HG03432 (cell line): Measurements from ENCODE around the gene PTPRN.

Source experiments
- ATAC-seq: cut with Tn5 transposase; IDR thresholded peaks from one replicate; pipeline ENCODE4 v1.9.1; 2021; ENCODE audit warnings: mild to moderate bottlenecking, moderate library complexity; ENCODE audit not compliant: unreplicated experiment

The PTPRN gene

DNA sequence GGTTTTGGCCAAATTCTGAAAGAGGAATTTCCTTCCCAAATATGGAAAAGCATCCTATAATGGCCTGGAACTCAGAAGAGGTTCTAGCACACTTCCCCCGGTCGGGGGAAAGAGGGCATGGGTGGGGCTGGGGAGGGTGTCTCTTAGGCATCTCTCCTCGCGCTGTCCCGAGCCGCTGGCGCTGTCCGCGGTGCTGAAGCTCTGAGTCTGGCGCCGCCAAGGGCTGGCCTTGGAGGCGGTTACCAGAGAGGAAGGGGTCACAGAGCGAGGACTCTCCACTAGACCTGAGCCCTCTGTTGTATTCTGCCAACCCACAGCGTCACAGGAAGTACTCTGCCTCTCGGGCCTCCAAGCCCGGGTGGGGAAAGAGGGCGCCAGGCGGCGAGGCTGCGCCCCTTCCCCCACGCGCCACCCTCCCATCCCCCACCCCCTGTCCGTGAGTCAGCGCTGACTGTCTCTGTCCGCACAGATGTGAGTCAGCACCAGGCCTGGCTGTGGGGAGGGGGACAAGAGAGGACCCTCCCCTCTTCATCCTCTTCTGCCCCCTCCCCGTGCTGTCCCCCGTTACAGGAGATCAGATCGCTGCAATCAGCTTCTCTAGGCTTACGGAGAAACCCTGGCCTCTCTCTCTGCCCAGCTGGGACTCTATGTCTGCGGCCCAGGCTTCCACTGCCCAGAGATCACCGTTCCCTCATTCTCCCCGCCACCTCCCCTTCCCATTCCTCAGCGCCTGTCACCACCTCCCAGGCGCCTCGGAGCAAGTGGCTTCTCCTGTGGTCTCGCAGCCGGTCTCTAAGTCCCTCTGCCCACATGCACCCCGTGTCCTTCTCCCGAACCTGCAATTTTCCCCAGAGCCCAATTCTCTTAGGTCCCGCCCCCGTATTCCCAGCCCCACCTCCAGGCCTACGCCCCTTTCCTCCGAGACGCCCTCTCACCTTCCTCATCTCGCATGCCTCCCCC, 779 bp downstream of the PTPRN start:
- ATAC-seq, result peak; percentile 42

DNA sequence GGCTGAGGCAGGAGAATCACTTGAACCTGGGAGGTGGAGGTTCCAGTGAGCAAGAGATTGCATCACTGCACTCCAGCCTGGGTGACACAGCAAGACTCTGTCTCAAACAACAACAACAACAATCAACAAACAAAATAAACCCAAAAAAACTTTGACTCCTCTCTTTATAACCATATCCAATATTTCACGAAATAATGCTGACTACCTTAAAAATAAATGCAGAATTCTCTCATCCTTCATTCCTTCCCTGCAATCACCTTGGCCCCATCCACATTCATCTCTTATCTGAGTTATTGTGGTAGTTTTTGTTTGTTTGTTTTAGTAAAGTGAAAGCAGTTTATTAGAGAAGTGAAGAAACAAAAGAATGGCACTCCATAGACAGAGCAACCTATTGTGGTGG, 3.2 kb downstream of the PTPRN start:
- ATAC-seq, result no peak

DNA sequence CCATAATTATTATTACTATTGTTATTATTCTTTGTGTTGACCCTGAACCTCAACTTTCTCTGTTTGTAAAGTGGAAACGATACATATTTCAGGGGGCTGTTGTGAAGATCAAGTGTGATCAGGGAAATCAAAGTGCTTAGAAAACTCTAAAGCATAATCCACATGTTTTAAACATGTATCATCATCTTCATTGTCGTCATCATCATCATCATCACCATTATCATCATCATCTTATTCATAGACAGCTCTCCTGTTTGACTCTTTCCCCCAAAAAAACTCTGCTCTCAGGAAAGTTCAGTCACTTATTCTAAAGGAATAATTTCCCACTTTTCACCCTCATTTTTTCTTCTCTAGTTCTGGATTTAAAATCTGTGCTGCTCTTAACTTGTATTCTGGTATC, 5.0 kb downstream of the PTPRN start:
- ATAC-seq, result no peak

DNA sequence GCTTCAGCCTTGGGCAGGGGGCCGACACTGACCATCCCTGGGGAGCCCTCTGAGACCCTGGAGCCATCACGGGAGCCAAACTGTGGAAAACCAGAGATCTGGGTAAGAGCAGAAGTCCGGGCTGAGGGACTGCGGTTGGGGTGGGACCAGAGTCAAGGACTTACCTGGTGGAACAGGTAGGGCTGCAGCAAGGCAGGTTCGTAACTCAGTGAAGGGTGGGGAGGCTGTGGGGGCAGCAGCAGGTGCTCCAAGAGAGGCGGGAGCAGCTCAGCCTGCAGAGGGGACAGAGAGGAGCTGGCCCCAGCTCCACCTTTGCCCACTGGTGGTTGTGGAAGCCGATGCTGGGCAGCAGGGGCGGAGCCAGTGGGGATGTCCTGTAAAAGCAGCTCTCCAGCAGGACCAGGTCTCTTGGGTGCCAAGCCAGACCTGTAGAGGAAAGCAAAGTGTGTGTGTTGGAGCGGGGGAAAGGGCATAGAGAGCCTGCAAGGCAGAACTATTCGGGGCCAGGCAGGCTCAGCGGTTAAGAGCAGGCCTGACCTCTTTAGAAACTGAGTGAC, 6.7 kb downstream of the PTPRN start:
- ATAC-seq, result no peak

DNA sequence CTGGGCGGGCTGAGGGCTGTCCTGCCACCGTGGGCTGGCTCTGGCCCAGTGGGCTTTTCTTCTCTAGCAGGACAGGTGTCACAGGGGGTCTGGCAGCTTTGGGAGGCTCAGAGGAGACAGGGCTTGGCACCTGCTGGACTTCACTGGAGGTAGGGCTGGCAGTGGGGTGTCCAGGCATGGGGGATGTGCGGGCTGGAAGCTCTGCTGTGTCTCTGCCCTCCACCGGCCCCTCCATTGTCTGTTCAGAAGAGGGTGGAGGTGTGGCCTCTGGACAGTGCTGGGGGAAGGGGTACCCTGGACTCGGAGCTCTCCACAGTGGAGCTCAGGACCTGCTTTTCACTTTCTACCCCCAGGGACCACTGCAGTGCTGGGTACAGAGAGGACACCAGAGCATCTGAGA, 9.2 kb downstream of the PTPRN start:
- no peak for ATAC-seq

DNA sequence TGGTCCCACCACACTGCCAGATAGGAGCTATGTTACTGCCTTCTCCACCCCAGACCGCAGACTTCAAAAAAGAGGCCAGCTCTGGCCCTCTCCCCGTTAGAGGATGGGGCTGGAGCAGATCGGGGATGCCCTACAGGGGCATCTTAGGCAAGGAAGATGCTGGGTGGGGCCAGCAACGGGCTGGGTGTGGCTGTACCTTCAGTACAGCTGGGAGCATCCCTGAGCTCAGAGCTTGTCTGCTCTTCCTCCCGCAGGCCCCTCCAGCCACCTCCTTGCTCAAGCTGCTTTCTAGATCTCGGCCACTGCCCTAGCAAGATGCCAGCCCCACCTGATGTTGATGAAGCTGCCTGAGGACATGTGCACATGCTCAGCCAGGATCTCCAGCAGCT, 9.8 kb downstream of the PTPRN start:
- no peak for ATAC-seq

DNA sequence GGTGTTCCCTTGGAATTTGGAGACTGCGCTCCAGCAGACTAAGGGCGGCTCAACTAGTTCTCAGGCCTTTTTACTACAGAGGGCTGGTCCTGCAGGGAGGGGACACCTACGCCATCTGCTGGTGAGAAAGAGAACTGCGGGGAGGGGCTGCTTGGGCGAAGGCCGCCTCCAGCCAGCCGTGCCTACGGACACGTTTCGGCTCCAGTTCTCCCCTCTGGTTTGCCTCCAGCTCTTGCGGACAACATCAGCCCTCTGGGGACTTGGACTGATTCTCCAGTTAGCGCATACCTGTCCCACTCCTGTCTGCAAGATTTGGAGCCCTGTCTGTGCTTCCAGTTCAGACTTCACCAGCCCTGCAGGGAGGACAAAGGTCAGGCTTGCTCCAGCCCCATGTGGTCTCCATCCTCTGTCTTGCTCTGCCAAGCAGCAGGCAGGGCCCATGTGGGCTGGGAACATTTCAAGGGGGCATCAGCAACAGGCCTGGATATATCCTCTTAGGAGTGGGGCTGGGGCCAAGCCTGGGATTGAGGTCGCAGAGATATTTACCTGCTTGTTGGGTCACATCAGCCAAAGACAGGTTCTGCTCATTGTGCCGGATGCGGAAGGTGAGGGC, 10.3 kb downstream of the PTPRN start:
- peak; percentile 50 for ATAC-seq

DNA sequence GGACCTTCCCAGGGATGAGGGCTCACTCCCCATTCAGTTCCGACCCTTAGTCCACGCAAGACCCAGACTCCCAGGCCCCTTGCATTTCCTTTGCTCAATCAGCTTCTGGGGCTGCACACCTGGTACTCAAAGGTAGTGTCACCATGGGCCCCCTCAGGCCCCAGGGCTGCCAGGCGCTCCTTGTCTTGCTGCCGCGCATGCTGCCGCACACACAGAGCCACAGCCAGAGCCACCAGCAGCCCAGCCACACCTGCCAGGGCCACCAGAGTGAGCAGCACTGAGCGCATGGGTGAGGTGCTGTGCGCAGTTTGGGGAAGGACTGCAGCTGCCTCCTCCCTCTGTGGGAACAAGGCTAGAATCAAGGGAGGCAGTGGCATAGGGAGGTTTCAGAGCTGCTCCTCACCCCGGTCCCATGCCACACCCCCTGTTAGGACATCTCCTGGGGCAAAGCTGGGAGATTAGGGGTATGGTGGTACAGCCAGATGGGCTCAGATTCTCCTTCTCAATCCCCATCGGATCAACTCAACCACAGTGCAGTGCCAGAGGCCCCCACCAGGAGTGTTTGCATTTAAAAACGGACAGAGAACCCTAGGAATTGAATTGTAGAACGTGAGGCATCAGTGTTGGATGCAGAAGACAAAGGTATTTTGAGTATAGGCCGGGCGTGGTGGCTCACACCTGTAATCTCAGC, 11.3 kb downstream of the PTPRN start:
- no peak for ATAC-seq

DNA sequence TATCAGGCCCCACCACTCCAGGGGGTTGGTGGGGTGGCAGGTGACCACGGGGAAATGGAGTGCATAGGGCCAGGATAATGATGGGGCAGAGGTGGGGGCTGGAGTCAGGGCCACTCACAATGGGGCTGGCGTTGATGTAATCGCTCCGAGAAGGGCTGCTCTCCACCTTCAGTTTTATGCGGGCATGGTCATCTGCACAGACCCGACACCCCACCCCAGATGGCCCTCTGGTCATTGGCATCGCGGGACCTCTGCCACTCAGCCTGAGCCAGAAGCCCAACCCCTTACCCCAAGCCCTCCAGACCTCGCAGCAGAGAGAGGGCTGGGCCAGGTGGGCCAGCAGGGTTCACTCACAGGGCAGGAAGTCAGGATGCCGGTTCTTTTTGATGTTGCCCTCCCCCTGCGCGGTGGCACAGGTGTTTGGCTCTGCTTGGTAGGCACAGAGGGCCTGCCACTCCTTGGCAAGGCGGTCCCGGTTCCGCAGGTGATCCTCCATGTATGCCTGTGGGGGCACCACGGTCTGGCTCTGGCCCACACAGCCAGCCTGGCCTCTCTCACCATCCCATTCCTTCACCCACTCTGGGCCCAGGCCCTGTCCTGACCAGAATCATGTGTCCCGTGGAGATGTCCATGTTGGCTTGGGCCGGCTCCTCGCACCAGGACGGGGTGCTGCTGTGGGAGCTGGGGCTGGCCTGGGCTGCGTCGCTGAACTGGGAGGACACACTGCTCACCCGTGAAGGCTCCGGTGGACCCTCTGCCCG, 12.4 kb downstream of the PTPRN start:
- ATAC-seq, result no peak

DNA sequence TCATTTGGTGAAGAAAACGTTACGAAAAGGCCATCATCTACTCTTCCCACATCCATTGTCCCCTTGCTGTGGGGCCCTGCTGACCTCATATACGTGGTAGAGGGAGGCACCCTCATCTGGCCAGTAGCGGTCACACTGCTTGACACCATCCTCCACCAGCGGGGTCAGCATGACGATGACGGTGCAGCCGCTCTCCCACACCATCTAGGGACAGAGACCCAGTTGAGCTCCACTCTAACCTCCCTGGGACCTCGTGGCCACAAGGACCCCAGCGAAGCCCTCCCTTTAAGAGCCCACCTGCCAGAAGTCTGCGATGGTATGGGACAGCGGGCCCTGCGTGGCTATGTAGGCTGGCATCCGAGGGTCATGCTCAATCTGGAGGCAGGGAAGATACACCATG, 13.1 kb downstream of the PTPRN start:
- ATAC-seq, result no peak

DNA sequence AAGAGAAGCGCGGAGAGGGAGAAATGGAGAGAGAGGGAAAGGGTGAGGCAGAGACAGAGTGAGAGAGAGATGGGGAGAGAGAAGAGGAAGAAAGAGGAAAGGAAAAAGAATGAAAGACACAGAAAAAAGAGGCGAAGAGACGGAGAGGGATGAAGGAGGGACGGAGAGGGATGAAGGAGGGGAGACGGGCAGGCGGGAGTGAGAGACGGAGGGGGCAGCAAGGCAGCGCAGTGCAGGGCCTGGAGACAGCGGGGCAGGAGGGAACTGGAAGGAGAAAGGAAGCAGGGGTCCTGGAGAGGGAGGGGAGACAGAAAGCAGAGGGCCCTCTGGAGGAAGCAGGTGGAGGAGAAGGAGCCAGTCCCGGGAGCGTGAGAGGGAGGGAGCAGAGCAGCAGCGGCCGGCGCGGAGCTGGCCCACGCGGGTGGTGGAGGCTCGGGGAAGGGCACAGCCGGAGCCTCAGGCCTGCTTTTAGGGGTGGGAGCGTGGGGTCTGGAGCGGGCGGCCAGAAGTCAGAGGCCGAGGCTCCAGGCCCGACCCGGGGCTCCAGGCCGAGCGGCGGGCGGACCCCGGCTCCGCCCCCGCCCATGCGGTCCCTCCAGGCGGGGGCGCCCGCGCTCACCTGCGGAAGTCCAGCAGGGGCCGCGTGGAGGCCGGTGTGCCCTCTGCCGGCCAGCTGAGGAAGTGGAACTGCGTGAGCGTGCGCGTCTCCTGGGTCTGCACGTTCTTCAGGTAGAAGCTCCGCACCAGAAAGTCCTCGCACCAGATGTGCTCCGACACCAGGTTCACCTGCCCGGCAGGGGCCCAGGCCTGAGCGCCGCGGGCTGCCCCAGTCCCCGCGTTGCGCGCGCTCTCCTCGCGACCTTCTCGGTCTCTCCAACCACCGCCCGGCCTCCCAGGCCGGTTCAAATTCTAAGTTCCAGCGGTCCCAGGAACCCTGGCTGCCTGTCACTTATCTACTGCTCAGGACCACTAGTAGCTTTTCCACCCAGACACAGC, 14.5 kb downstream of the PTPRN start:
- ATAC-seq, result peak; percentile 93

DNA sequence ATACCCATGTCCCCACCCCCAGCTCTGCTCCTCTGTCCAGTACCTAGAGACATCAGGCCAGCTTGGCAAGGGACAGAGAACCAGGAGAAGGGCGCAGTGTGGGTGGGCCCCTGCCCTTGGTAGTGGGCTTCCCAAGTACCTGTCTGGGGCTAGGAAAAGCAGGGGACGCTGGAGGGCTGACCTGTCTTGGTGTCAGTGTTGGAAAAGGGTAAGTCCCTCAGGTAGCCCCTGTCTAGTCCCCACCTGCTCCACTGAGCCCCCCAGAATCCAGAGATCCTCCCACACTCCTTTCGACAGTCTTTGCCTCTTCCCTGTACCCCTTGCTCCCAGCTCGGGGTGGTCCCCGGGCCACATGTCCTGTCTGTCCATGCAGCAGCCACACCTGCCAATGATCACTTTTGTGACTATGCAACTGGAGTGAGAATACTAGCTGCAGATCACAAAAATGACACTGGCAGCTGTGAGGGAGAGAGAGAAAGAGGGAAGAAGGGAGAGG, 15.4 kb downstream of the PTPRN start:
- no peak for ATAC-seq

DNA sequence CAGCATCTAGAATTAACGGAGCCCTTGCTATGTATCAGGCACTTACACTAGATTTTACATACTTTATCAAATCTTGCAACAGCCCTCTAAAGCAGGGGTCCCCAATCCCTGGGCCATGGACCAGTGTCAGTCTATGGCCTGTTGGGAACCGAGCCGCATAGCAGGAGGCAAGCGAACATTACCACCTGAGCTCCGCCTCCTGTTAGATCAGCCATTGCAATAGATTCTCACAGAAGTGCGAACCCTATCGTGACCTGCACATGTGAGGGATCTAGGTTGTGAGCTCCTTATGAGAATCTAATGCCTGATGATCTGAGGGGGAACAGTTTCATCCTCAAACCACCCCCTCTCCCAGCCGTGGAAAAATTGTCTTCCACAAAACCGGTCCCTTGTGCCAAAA, 16.6 kb downstream of the PTPRN start:
- no peak for ATAC-seq

DNA sequence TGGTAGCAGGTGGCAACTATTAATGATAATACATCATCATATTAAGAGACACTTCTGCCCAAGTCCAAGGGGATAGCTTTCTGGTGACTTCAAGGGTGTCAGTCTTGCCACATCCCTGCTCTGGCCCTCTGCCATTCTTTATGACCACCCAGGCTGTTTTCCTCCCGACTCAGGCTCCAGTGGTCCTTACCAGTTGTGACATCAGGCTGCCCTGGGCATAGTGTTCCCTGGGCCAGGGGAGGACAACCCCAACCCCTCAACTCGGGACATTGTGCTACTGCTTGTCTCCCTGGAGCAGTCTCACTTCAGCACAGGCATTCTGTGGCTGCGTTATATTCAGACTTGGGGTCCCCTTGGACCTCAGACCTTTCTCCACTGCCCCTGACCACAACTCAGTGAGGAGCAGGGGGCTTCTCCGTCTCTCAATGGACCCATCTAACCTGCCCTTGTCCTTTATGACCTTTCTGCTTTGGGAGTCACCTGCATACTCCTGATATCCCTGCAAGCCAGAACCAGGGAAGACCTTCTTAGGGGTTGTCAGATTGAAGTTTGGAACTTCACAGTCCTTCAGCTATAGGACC, 17.2 kb downstream of the PTPRN start:
- ATAC-seq, result no peak

DNA sequence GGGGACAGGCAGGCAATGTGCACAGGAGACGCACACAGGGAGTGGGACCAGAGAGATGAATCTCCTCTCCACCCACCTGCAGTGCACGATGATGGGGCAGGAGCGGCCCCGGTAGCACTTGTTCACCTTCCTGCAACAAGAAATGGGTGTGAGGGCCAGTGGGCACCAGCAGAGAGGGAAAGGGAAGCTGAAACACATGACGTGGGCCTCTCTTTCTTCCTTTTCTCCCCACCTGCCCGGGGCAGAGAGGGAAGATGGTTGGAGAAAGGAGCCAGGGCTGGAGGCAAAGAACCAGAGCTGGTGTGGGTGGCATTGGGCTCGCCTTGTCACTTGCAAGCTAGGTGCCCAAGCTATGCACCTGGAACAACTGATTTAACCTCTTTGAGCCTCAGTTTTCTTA, 17.8 kb downstream of the PTPRN start:
- no peak for ATAC-seq

DNA sequence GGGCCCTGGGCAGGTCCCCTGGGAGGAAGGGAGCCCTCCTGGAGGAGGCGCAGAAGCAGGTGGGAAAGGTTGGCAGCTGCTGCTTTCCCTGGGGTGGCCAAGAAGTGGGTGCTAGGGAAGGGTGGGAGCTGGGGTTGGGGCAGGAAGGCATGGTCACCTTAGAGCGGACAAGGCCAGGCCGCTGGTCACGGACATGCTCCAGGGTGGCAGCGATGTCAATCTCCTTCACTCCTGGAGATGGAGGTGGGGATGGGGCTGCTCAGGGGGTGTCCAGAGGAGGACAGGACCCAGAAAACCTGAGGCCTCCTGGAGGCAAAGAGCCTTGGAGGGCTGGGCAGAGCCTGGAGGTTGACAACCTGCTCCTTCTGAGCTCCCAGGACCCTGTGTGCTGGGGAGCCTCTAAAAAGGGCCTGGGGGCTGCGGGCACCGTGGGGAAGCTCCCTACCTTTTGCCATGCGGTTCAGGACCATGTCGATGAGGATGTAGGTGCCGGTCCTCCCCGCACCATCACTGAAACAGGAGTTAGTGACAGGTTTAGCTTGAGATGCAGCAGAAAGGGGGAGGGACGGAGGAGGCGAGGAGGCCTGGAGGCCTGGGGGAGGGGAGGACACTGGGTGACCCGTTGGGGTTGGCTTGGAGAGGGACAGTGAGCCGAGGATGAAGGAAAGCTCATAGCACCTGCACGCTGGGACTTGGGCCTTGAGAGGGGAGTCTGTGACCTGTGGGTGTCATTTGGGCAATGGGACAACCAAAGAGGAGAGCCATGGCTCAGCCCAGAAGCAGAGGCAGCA, 18.6 kb downstream of the PTPRN start:
- no peak for ATAC-seq

DNA sequence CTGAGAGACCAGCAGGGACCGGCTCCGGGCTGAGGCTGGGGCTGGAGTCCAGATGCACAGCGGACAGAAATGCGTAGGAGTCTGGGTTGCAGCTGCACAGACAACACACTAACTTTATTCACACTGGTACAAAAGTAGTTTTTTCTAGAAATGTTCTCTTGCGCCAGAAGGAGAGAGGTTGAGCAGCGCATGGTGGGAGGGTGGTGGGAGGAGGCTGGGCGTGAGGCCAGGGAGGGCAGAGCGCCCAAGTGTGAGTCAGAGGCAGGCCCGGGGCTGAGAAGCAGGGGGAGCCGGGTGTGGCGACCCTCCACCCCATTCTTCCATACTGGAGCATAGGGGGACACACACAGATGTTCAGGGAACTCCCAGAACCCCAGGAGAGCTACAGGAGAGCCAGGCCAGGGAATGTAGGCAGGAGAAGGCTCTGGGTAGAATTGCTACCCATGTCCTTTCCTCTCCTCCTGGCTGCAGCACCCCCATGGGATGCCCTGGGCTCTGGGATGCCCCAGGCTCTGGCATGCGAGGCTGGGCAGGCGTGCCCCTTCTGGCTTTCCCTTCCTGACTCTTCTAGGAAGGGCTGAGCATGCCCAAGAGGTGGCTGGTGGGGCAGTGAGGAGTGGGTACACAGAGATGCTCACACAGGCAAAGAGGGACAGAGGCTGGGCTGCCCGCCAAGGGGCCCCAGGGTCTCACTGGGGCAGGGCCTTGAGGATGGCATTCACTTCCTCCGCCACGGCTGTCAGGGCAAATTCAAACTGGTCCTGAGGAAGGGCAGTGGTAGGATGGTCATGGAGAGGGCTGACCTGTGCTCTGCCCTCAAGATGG, 19.5 kb downstream of the PTPRN start:
- ATAC-seq, result no peak

DNA sequence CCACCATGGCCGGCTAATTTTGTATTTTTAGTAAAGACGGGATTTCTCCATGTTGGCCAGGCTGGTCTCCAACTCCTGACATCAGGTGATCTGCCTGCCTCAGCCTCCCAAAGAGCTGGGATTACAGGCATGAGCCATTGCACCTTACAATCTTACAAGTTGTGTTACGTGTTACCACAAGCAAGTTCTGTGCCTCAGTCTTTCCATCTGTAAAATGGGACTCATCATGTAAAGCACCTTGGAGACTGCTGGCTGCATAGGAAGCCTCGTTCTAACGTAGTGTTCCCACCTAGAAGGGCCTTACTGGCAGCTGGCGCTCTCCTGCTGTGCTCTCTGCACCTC, 20.0 kb downstream of the PTPRN start:
- ATAC-seq, result no peak
